GM10847 (cell line): ENCODE measurements around the gene GJA10.

ENCODE experiments used
- POLR2A ChIP-seq: IDR thresholded peaks from 2 replicates; pipeline ENCODE4 v1.6.1; 2011; ENCODE audit not compliant: insufficient read length; ENCODE audit errors: extremely low read depth

Gene GJA10

GRCh38 chr6:89894169-89894568, at the start of gene GJA10:
GJA10 (plus strand) TSS chr6:89894469; CDS start chr6:89894469, 0 bp downstream.
- TF ChIP-seq POLR2A, result no peak

GRCh38 chr6:89853068-89853467, 41.2 kb upstream of the GJA10 start:
- no peak for TF ChIP-seq POLR2A

GRCh38 chr6:89858041-89858440, 36.2 kb upstream of the GJA10 start:
- no peak for TF ChIP-seq POLR2A

GRCh38 chr6:89859744-89860143, 34.5 kb upstream of the GJA10 start:
- no peak for TF ChIP-seq POLR2A

GRCh38 chr6:89862273-89862672, 32.0 kb upstream of the GJA10 start:
- no peak for TF ChIP-seq POLR2A

GRCh38 chr6:89862698-89863097, 31.6 kb upstream of the GJA10 start:
- TF ChIP-seq POLR2A, result no peak

GRCh38 chr6:89866024-89866678, 28.1 kb upstream of the GJA10 start:
- TF ChIP-seq POLR2A, result no peak

- TF ChIP-seq POLR2A, result no peak
Observed at GRCh38 chr6:89873721-89874120, 20.5 kb upstream of the GJA10 start.

- no peak for TF ChIP-seq POLR2A
Observed at GRCh38 chr6:89874438-89874837, 19.8 kb upstream of the GJA10 start.

GRCh38 chr6:89886378-89887120, 7.7 kb upstream of the GJA10 start:
- no peak for TF ChIP-seq POLR2A

GRCh38 chr6:89887452-89888137, 6.7 kb upstream of the GJA10 start:
- TF ChIP-seq POLR2A, result no peak

- no peak for TF ChIP-seq POLR2A
Observed at GRCh38 chr6:89888138-89888514, 6.1 kb upstream of the GJA10 start.

GRCh38 chr6:89888871-89889270, 5.4 kb upstream of the GJA10 start:
- TF ChIP-seq POLR2A, result no peak

GRCh38 chr6:89895276-89895874, 1.1 kb downstream of the GJA10 start:
- TF ChIP-seq POLR2A, result no peak

GRCh38 chr6:89910902-89911240, 16.6 kb downstream of the GJA10 start:
- TF ChIP-seq POLR2A, result no peak
